GM23248 (cell line): ENCODE measurements around the gene DOP1B.

Source experiments
- EZH2 ChIP-seq: fragments of 200-600 bp; sonication (generic); IDR thresholded peaks from 2 replicates; pipeline ENCODE4 v1.6.1; 2018; ENCODE audit warnings: antibody characterized with exemption, mild to moderate bottlenecking; ENCODE audit not compliant: insufficient read depth, poor library complexity, severe bottlenecking
- EZH2phosphoT487 ChIP-seq: fragments of 200-600 bp; sonication (generic); IDR thresholded peaks from 2 replicates; pipeline ENCODE4 v1.6.1; 2018; ENCODE audit warnings: antibody characterized with exemption, moderate library complexity, mild to moderate bottlenecking, low read depth; ENCODE audit not compliant: insufficient read depth

DNA sequence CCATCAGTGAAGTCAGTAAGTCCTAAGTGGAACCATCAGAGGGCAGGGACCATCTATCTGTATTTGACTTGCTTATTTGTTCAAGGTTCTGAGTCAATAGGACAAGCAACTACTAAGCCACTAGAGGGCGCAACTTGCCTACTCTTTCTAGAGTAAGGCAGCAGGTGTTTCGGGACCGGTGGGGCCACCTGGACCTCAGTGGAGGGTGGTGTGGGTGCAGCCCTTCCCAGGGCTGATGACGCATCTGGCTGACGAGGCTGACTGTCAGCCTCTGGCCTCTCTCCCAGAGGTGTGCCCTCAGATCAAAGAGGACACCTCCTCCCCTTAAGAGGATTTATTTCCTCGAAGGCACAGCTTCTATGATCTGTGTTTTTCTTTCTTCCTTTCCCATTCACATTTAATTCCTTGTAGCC is 15.1 kb upstream of the DOP1B start:
- TF ChIP-seq EZH2 (no peak), EZH2phosphoT487 (no peak)
